ENCODE data around the gene MIF4GD. TPM values are rescaled to one million over a fixed set of nuclear protein-coding genes. Genes with fewer than 3 reads are reported as not detected.

MIF4GD gene
- total and polyA plus RNA-seq, 9 of the 15 experiments (the other 6 are each of a cell fraction or from before 2014, with no cell fraction given), result 11.8 to 63.8 (median 28.1) TPM

DNA sequence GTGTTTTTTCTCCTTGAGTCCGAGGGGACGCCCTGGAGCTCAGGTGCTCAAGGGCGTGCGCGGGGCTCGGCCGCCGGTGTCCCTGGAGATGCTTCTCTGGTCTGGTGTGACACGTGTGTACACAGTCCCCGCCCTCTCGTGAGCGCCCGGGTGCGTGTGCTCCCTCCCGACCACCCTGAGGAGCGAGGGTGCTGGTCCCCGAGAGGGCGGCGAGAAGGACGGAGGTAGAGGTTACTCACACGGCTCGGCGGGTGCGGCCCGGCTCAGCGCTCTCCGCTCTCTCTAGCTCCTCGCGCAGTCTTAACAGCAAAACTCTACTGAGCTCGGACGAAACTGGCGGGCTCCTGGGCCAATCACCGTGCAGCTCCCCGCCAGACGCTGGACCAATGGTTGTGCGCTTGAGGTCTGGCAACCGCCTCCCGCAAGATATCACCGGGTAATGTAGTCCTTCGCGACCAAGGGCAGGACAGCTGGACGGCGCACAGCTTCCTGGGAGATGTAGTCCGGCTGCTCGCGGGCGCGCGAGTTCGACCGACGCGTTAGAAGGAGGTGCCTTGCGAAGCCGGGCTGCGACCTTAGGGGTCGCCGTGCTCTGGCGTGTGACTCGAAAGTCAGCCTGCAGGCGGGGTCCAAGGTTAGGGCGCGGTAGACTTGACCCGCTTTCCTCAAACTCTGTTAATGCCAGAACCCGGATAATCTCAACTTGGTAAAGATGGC, 18.2 kb upstream of the MIF4GD start, which contains the start of gene SLC25A19 (continued):
- TF ChIP-seq, protein P1, sequence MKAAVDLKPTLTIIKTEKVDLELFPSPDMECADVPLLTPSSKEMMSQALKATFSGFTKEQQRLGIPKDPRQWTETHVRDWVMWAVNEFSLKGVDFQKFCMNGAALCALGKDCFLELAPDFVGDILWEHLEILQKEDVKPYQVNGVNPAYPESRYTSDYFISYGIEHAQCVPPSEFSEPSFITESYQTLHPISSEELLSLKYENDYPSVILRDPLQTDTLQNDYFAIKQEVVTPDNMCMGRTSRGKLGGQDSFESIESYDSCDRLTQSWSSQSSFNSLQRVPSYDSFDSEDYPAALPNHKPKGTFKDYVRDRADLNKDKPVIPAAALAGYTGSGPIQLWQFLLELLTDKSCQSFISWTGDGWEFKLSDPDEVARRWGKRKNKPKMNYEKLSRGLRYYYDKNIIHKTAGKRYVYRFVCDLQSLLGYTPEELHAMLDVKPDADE (conservative IDR thresholded peaks at IDR 0.05; ENCODE audit: control insufficient read depth, low read depth, low read length), result peak; percentile 99
- TF ChIP-seq DNMT1 (IDR thresholded peaks at IDR 0.05), result no peak
- TF ChIP-seq POLR2AphosphoS5 (IDR thresholded peaks at IDR 0.05; ENCODE audit: control insufficient read depth, insufficient read depth, low read depth, low read length), result peak; percentile 26; the same call in 1 of the 2 replicates
- no peak for TF ChIP-seq RBM22 (IDR thresholded peaks at IDR 0.05; ENCODE audit: low read depth, low read length, poor library complexity, severe bottlenecking)
- no peak for TF ChIP-seq RUNX1 (IDR thresholded peaks at IDR 0.05; ENCODE audit: low read depth)
- TF ChIP-seq KLF13 (tag; IDR thresholded peaks at IDR 0.05; ENCODE audit: borderline replicate concordance, low read depth), result no peak
- no peak for TF ChIP-seq FOXO4 (CRISPR knock-in tag; IDR thresholded peaks at IDR 0.05)
- TF ChIP-seq TARDBP (IDR thresholded peaks at IDR 0.05), result no peak
- peak; percentile 100 for TF ChIP-seq HCFC1 (IDR thresholded peaks at IDR 0.05; ENCODE audit: low read depth, low read length)
- TF ChIP-seq ZNF830 (CRISPR knock-in tag; IDR thresholded peaks at IDR 0.05), result no peak
- TF ChIP-seq OTX1 (CRISPR knock-in tag; IDR thresholded peaks at IDR 0.05), result no peak
- no peak for TF ChIP-seq CHD4 (IDR thresholded peaks at IDR 0.05; ENCODE audit: insufficient read depth, insufficient replicate concordance, low read depth, low read length, poor library complexity, severe bottlenecking)
- TF ChIP-seq, protein P2, sequence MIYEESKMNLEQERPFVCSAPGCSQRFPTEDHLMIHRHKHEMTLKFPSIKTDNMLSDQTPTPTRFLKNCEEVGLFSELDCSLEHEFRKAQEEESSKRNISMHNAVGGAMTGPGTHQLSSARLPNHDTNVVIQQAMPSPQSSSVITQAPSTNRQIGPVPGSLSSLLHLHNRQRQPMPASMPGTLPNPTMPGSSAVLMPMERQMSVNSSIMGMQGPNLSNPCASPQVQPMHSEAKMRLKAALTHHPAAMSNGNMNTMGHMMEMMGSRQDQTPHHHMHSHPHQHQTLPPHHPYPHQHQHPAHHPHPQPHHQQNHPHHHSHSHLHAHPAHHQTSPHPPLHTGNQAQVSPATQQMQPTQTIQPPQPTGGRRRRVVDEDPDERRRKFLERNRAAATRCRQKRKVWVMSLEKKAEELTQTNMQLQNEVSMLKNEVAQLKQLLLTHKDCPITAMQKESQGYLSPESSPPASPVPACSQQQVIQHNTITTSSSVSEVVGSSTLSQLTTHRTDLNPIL (CRISPR knock-in tag; IDR thresholded peaks at IDR 0.05), result no peak
- no peak; the same call in 1 of the 2 replicates for TF ChIP-seq GTF2F1 (IDR thresholded peaks at IDR 0.05; ENCODE audit: low read depth, low read length)
- no peak for TF ChIP-seq CHAMP1 (IDR thresholded peaks at IDR 0.05)

All from K562 (cell line).